Mesendoderm (in vitro differentiated cells): ENCODE results near the gene SNF8.
A peak's percentile ranks its signal among the peaks of the same experiment; 100 is the strongest.

ENCODE experiments used
- DNase-seq: peaks from one replicate; pipeline ENCODE4 v3.0.0; 2013
- H2AK5ac ChIP-seq: 2 replicates; pipeline ENCODE4 v1.6.1; 2013; ENCODE audit warnings: low read length, inconsistent platforms
- H2BK120ac ChIP-seq: 2 replicates; pipeline ENCODE4 v1.6.1; 2013; ENCODE audit warnings: low read depth, mild to moderate bottlenecking, low read length, moderate library complexity, mixed read lengths
- H2BK15ac ChIP-seq: replicated peaks from 2 replicates; pipeline ENCODE4 v1.6.1; 2013; ENCODE audit warnings: low read depth, mild to moderate bottlenecking, moderate library complexity
- H2BK5ac ChIP-seq: 2 replicates; pipeline ENCODE4 v1.6.1; 2013; ENCODE audit warnings: low read length, inconsistent platforms
- H3K18ac ChIP-seq: 2 replicates; pipeline ENCODE4 v1.6.1; 2013; ENCODE audit warnings: mild to moderate bottlenecking, low read length, mixed read lengths
- H3K23ac ChIP-seq: one replicate; pipeline ENCODE4 v1.6.1; 2013; ENCODE audit warnings: low read length
- H3K27ac ChIP-seq: 2 replicates; pipeline ENCODE4 v1.5.1; 2013; ENCODE audit warnings: low read depth, mild to moderate bottlenecking, inconsistent platforms, low read length, moderate library complexity
- H3K27me3 ChIP-seq: 2 replicates; pipeline ENCODE4 v1.6.1; 2013; ENCODE audit warnings: low read length, control low read depth, mild to moderate bottlenecking, inconsistent platforms; ENCODE audit not compliant: insufficient read depth, poor library complexity
- H3K36me3 ChIP-seq: 2 replicates; pipeline ENCODE4 v1.6.1; 2013; ENCODE audit warnings: low read length, inconsistent platforms; ENCODE audit not compliant: control insufficient read depth, insufficient read depth
- H3K4ac ChIP-seq: one replicate; pipeline ENCODE4 v1.6.1; 2013; ENCODE audit warnings: low read depth, mild to moderate bottlenecking, low read length, moderate library complexity
- H3K4me1 ChIP-seq: 2 replicates; pipeline ENCODE4 v1.6.1; 2013; ENCODE audit warnings: low read depth, low read length, inconsistent platforms; ENCODE audit not compliant: control insufficient read depth
- H3K4me2 ChIP-seq: 2 replicates; pipeline ENCODE4 v1.6.1; 2013; ENCODE audit warnings: low read length
- H3K4me3 ChIP-seq: 2 replicates; pipeline ENCODE4 v1.5.1; 2013; ENCODE audit warnings: mild to moderate bottlenecking, low read length
- H3K56ac ChIP-seq: one replicate; pipeline ENCODE4 v1.6.1; 2013; ENCODE audit warnings: low read length
- H3K79me1 ChIP-seq: 2 replicates; pipeline ENCODE4 v1.6.1; 2013; ENCODE audit warnings: low read length, inconsistent platforms
- H3K79me2 ChIP-seq: 2 replicates; pipeline ENCODE4 v1.6.1; 2013; ENCODE audit warnings: mild to moderate bottlenecking, low read length; ENCODE audit not compliant: control insufficient read depth, insufficient read depth
- H3K9ac ChIP-seq: 2 replicates; pipeline ENCODE4 v1.6.1; 2013; ENCODE audit warnings: low read length, inconsistent platforms
- H4K5ac ChIP-seq: one replicate; pipeline ENCODE4 v1.6.1; 2013; ENCODE audit warnings: low read length
- H4K8ac ChIP-seq: one replicate; pipeline ENCODE4 v1.6.1; 2013; ENCODE audit warnings: low read depth, mild to moderate bottlenecking, control low read depth, low read length, moderate library complexity
- WGBS: extraction: QIAGEN DNeasy Blood & Tissue Kit; methylation state at CpG from one replicate; pipeline ENCODE4 v1.1.7; 2013; ENCODE audit warnings: low lambda C conversion rate, missing lambda C conversion rate; ENCODE audit not compliant: insufficient coverage; ENCODE audit errors: extremely low coverage; 5-methylcytosine and 5-hydroxymethylcytosine counted together

SNF8 gene

DNA sequence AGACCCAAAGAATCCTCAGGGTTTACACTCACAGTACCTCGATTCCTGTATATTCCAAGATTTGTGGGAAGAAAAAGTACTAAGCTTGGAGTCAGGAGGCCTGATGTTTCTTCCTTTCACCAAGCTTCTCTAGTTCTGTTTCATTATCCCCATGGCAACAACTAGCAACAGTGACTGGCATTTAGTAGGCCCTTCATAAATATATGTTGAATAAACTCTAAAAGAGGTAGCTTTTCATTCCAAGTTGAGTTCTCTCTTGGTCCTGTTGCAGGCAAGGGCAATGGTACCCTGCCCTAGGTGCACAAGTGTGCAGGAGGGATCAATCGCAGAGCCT, 37.0 kb downstream of the SNF8 start:
- Histone ChIP-seq H2AK5ac (no peak overlapping the region), H3K27ac (no peak overlapping the region), H3K27me3 (no peaks in the 10 kb centered on the region), H3K79me2 (peaks cover 33% of the 10 kb centered on the region), H4K5ac (no peak overlapping the region), H3K4me3 (peak overlapping the region; percentile 25), H3K23ac (no peak overlapping the region), H2BK15ac (no peak overlapping the region), H3K4me1 (peaks cover 15% of the 10 kb centered on the region), H3K18ac (no peak overlapping the region), H4K8ac (no peak overlapping the region), H3K4ac (no peak overlapping the region), H3K36me3 (peaks cover 12% of the 10 kb centered on the region), H2BK120ac (no peak overlapping the region), H2BK5ac (no peak overlapping the region), H3K9ac (peak overlapping the region; percentile 69), H3K79me1 (peaks cover 22% of the 10 kb centered on the region), H3K56ac (peak overlapping the region; percentile 93), H3K4me2 (peak overlapping the region; percentile 49)
- peak; percentile 85 for DNase-seq
- WGBS = no CpG with 5 or more reads among the region's 2 CpGs

- H3K27me3 ChIP-seq = no peaks in the 10 kb centered on the region
- no peak overlapping the region for H4K8ac ChIP-seq
- no peak overlapping the region for H3K23ac ChIP-seq
- H3K4ac ChIP-seq = no peak overlapping the region
- peaks cover 14% of the 10 kb centered on the region for H3K4me1 ChIP-seq
- no peak overlapping the region for H4K5ac ChIP-seq
- no peak overlapping the region for H3K4me3 ChIP-seq
- no peak overlapping the region for H3K9ac ChIP-seq
- no peak overlapping the region for H3K4me2 ChIP-seq
- peaks cover 20% of the 10 kb centered on the region for H3K79me2 ChIP-seq
- no peak overlapping the region for H3K27ac ChIP-seq
- peaks cover 13% of the 10 kb centered on the region for H3K79me1 ChIP-seq
- DNase-seq = no peak
- no peak overlapping the region for H3K18ac ChIP-seq
- H3K36me3 ChIP-seq = peaks cover 6% of the 10 kb centered on the region
- H2BK5ac ChIP-seq = no peak overlapping the region
- H2BK120ac ChIP-seq = no peak overlapping the region
- WGBS = no CpG with 5 or more reads among the region's 9 CpGs
- H2BK15ac ChIP-seq = no peak overlapping the region
- H3K56ac ChIP-seq = no peak overlapping the region
- no peak overlapping the region for H2AK5ac ChIP-seq
Observed at GRCh38 chr17:48905987-48906515, 38.6 kb downstream of the SNF8 start.

DNA sequence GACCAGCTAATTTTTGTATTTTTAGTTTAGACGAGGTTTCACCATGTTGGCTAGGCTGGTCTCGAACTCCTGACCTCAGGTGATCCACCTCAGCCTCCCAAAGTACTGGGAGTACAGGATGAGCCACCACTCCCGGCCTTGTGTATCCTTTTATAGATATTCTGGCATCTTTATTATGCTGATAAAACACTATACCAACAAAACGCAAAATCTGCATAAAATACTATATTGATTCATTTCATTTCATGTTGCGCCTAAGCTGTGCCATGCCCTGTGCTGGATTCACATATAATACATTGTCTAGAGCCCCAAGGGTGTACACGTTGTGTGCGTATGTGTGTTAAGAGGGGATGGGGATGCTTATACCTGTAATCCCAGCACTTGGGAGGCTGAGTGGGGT, 40.2 kb downstream of the SNF8 start:
- Histone ChIP-seq H3K56ac (no peak overlapping the region), H3K4me1 (no peaks in the 10 kb centered on the region), H3K79me2 (peaks cover 4% of the 10 kb centered on the region), H4K8ac (no peak overlapping the region), H3K4me3 (no peak overlapping the region), H3K79me1 (peaks cover 2% of the 10 kb centered on the region), H3K18ac (no peak overlapping the region), H3K27me3 (no peaks in the 10 kb centered on the region), H3K23ac (no peak overlapping the region), H2AK5ac (no peak overlapping the region), H2BK5ac (no peak overlapping the region), H3K36me3 (no peaks in the 10 kb centered on the region), H3K4me2 (no peak overlapping the region), H4K5ac (no peak overlapping the region), H3K27ac (no peak overlapping the region), H3K4ac (no peak overlapping the region), H3K9ac (no peak overlapping the region), H2BK120ac (no peak overlapping the region), H2BK15ac (no peak overlapping the region)
- WGBS = no CpG with 5 or more reads among the region's 7 CpGs
- DNase-seq = no peak

DNA sequence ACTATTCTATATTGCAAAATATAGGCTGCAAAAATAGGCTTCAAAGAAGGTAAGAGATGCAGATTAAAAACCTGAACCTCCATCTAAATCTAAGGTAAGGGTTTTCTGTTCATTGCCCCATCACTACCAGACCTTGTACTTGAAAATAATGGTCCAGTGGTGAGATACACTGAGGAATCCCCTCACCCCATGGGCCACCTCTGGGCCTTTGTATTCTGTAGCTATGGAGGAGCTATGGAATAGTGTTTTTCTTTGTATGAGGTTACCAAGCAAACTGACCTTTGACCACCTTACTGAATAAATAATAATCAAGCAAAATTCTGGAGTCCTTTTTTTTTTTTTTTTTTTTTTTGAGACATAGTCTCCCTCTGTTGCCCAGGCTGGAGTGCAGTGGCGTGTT, 41.2 kb downstream of the SNF8 start:
- Histone ChIP-seq H3K27me3 (no peaks in the 10 kb centered on the region), H3K23ac (no peak overlapping the region), H2BK15ac (no peak overlapping the region), H3K4me3 (no peak overlapping the region), H3K56ac (no peak overlapping the region), H3K27ac (no peak overlapping the region), H3K79me1 (no peaks in the 10 kb centered on the region), H3K4me2 (no peak overlapping the region), H3K4me1 (no peaks in the 10 kb centered on the region), H3K36me3 (no peaks in the 10 kb centered on the region), H3K9ac (no peak overlapping the region), H3K18ac (no peak overlapping the region), H2BK5ac (no peak overlapping the region), H3K79me2 (no peaks in the 10 kb centered on the region), H3K4ac (no peak overlapping the region), H4K5ac (no peak overlapping the region), H2AK5ac (no peak overlapping the region), H4K8ac (no peak overlapping the region), H2BK120ac (no peak overlapping the region)
- WGBS = no CpG with 5 or more reads among the region's 1 CpG
- no peak for DNase-seq

GRCh38 chr17:48901241-48901640, 43.4 kb downstream of the SNF8 start:
- Histone ChIP-seq H4K5ac (no peak overlapping the region), H3K79me1 (no peaks in the 10 kb centered on the region), H3K56ac (no peak overlapping the region), H3K4me1 (no peaks in the 10 kb centered on the region), H3K27ac (no peak overlapping the region), H3K36me3 (no peaks in the 10 kb centered on the region), H3K27me3 (no peaks in the 10 kb centered on the region), H2BK5ac (no peak overlapping the region), H2AK5ac (no peak overlapping the region), H3K18ac (no peak overlapping the region), H3K4me3 (no peak overlapping the region), H3K4ac (no peak overlapping the region), H4K8ac (no peak overlapping the region), H2BK120ac (no peak overlapping the region), H3K79me2 (no peaks in the 10 kb centered on the region), H3K23ac (no peak overlapping the region), H3K9ac (no peak overlapping the region), H3K4me2 (no peak overlapping the region), H2BK15ac (no peak overlapping the region)
- DNase-seq = no peak
- no CpG with 5 or more reads among the region's 1 CpG for WGBS

DNA sequence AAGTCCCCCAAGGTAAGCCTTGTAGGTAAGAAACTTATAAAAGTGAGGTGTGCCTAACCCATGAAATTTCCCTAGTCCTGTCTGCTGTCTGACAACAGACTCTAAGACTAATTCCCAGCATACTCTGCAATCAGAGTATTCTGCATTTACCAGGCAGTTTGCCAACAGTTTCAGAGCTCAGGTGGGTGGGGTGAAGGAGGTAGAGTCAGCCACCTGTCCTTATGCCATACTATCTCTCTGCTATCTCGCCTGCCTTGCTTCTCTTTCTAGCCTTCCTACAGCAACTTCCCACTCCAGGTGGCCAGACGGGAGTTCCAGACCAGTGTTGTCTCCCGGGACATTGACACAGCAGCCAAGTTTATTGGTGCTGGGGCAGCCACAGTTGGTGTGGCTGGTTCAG, 49.8 kb downstream of the SNF8 start:
- Histone ChIP-seq H3K18ac (no peak overlapping the region), H3K9ac (no peak overlapping the region), H3K4ac (no peak overlapping the region), H2AK5ac (no peak overlapping the region), H3K56ac (no peak overlapping the region), H4K5ac (no peak overlapping the region), H3K27ac (no peak overlapping the region), H3K79me2 (peaks cover 7% of the 10 kb centered on the region), H3K4me2 (no peak overlapping the region), H2BK120ac (no peak overlapping the region), H4K8ac (no peak overlapping the region), H3K36me3 (peaks cover 2% of the 10 kb centered on the region), H3K23ac (no peak overlapping the region), H3K79me1 (peaks cover 6% of the 10 kb centered on the region), H2BK15ac (no peak overlapping the region), H2BK5ac (no peak overlapping the region), H3K27me3 (no peaks in the 10 kb centered on the region), H3K4me1 (peaks cover 5% of the 10 kb centered on the region), H3K4me3 (no peak overlapping the region)
- no CpG with 5 or more reads among the region's 3 CpGs for WGBS
- no peak for DNase-seq
